Stimulated activated CD4-positive, alpha-beta T cell treated with anti-CD3 and anti-CD28 coated beads, Interleukin-12 subunit alpha, Interleukin-12 subunit beta, amount 100 ng/mL, for 24 hours (primary cell): ENCODE data around the gene ETF1.

Experiments used
- DNase-seq, 2 experiments: peaks; one replicate each; pipeline ENCODE4 v3.0.0-alpha.2; 2020; ENCODE audit warnings: low read depth in 2 of 2

The ETF1 gene

GRCh38 chr5:138463419-138464007 lies 79.5 kb downstream of the ETF1 start:
- no peak for DNase-seq

GRCh38 chr5:138461343-138462125 lies 81.5 kb downstream of the ETF1 start:
- no peak for DNase-seq

- DNase-seq, result no peak
Observed at GRCh38 chr5:138460032-138460693, 82.9 kb downstream of the ETF1 start.

DNA sequence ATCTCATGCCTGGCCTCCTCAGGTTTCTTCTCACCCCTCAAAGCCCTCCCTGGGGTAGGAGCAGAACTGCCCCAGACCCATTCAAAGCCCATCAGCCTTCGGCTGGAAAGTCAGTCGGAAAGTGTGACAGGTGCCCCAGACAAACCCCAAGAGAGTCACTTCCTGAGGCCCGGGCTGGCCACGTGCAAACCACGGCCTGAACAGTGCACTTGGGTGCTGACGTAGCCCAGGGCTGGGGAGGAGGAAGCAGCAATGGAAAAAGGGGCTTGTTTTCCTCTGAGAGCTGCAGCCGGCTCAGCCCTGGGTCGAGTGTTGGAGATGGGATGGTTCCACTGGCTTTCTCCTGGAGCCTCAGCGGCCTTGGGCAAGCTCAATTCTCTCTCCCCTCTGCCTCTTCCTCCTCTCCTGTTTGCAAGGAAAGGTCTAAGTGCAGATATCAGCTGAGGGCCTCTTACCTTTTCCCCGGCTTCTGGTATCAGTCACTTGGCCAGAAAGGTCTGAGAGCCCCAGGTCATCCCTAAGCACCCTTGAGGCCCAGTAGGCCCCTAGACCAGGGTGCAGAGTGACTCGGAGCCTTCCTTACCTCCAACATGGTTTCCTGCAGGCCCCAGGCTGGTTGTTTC lies 83.6 kb downstream of the ETF1 start:
- peak; percentile 71 to 84 for DNase-seq

DNA sequence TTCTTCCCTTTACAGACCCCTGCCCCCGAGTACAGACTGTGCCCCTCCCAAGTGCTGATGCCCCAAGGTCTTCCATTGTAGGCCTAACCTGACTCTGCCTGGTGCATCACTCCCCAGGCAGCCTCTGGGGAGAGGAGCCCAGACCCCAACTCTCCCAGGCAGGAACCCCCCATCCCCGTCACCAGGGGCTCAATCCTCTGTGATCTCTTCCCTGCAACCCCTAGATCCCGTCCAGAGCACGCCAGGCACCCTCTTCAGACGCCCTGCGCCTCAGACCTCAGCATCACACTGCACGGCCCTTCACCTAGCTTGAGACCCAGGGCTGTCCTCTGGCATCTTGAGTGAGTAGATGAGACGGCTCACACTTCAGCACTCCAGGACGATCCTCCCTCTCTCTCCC lies 84.2 kb downstream of the ETF1 start:
- DNase-seq, result no peak

- no peak for DNase-seq
Observed at GRCh38 chr5:138458384-138458783, 84.7 kb downstream of the ETF1 start.

- DNase-seq, result no peak
Observed at GRCh38 chr5:138457531-138458275, 85.3 kb downstream of the ETF1 start.
